ENCODE results near the gene IGHMBP2. TPM values are rescaled to one million over a fixed set of nuclear protein-coding genes. Genes with fewer than 3 reads are reported as not detected.

Gene IGHMBP2
- total and polyA plus RNA-seq, 2 of the 8 experiments (the other 6 are each of a cell fraction or from before 2014, with no cell fraction given), result 8.4 to 17.6 TPM

- Histone ChIP-seq H3K18ac (ENCODE audit: extremely low read depth, low read length) (no peak overlapping the region), H3K56ac (replicated peaks; ENCODE audit: insufficient read length, low read depth, low read length) (no peak overlapping the region), H3K79me1 (ENCODE audit: low read depth, low read length) (no peaks in the 10 kb centered on the region), H2BK12ac (ENCODE audit: low read depth, low read length) (no peak overlapping the region), H3K4me3 (ENCODE audit: extremely low read depth in 1 of 4, insufficient read depth in 2 of 4, low read depth in 3 of 4, low read length in 4 of 4) (no peak overlapping the region), H3K27ac (ENCODE audit: low read depth, low read length) (no peak overlapping the region), H2BK15ac (ENCODE audit: low read length) (no peak overlapping the region), H4K8ac (ENCODE audit: extremely low read depth, insufficient read depth, low read length) (no peak overlapping the region), H3K23ac (ENCODE audit: insufficient read length) (no peak overlapping the region), H3K4me1 (replicated peaks in 1 of 4; ENCODE audit: control insufficient read depth in 3 of 4, insufficient read depth in 4 of 4, low read length in 3 of 4) (peaks cover 0 to 7% (median 4%) of the 10 kb centered on the region in 4 experiments; a peak in 3 of 7 replicates), H4K91ac (replicated peaks; ENCODE audit: insufficient read length, low read length) (no peak overlapping the region), H3K4ac (replicated peaks; ENCODE audit: insufficient read length, low read depth, low read length) (no peak overlapping the region), H3K9me3 (ENCODE audit: insufficient read depth in 2 of 2, low read depth in 1 of 2, low read length in 1 of 2) (peaks cover 0 to 6% of the 10 kb centered on the region in 2 experiments; a peak in 1 of 4 replicates), H2BK5ac (ENCODE audit: low read depth, low read length) (no peak overlapping the region), H2BK120ac (replicated peaks; ENCODE audit: low read depth, low read length) (no peak overlapping the region), H3K4me2 (ENCODE audit: insufficient read depth in 1 of 2, low read depth in 2 of 2, low read length in 2 of 2) (no peak overlapping the region), H3K23me2 (ENCODE audit: low read depth, low read length) (no peaks in the 10 kb centered on the region), H3K36me3 (ENCODE audit: control insufficient read depth in 2 of 4, insufficient read depth in 4 of 4, low read length in 3 of 4) (no peaks in the 10 kb centered on the region), H2AFZ (ENCODE audit: low read length) (no peak overlapping the region), H2AK5ac (ENCODE audit: low read depth, low read length) (no peak overlapping the region), H3K14ac (ENCODE audit: insufficient read length) (no peak overlapping the region), H3K27me3 (replicated peaks in 1 of 4; ENCODE audit: control insufficient read depth in 3 of 4, extremely low read depth in 1 of 4, insufficient read depth in 3 of 4, low read length in 3 of 4) (no peaks in the 10 kb centered on the region), H3K79me2 (ENCODE audit: control insufficient read depth in 1 of 2, insufficient read depth in 2 of 2, low read length in 2 of 2) (no peaks in the 10 kb centered on the region), H3K9ac (replicated peaks in 1 of 4; ENCODE audit: extremely low read depth in 1 of 4, low read depth in 3 of 4, low read length in 3 of 4) (no peak overlapping the region), H2BK20ac (ENCODE audit: low read length) (no peak overlapping the region), H4K20me1 (replicated peaks in 1 of 2; ENCODE audit: control insufficient read depth in 1 of 2, insufficient read depth in 2 of 2, low read length in 2 of 2) (no peaks in the 10 kb centered on the region), H4K5ac (ENCODE audit: insufficient read length, low read depth, low read length) (no peak overlapping the region)
- WGBS, 2 experiments (ENCODE audit: extremely low coverage in 1 of 2, insufficient coverage in 1 of 2, insufficient read length in 1 of 2, insufficient replicate concordance in 2 of 2, low coverage in 1 of 2, low lambda C conversion rate in 2 of 2, missing lambda C conversion rate in 1 of 2), result 87% methylated on average over 3 of the region's 3 CpGs; no CpG with 5 or more reads in 1 of the 2 experiments
- no peak for FAIRE-seq
- POLR2A ChIA-PET (ENCODE audit: partially characterized antibody), result no interaction called here
- CTCF ChIA-PET (ENCODE audit: partially characterized antibody), result no interaction called here
- no peak for DNase-seq (ENCODE audit: low read depth in 1 of 2, low spot score in 2 of 2)
- no peak for TF ChIP-seq ATF3 (IDR thresholded peaks at IDR 0.05; ENCODE audit: insufficient read depth, low read depth, low read length)
- no peak for TF ChIP-seq TCF12 (IDR thresholded peaks at IDR 0.05; ENCODE audit: low read depth, low read length)
- TF ChIP-seq CTCF (IDR thresholded peaks at IDR 0.05; ENCODE audit: control extremely low read depth in 1 of 3, insufficient read depth in 1 of 3, low read depth in 1 of 3, low read length in 3 of 3), result no peak
- no peak for TF ChIP-seq SP1 (IDR thresholded peaks at IDR 0.05; ENCODE audit: low read depth, low read length)
- TF ChIP-seq SP4 (IDR thresholded peaks at IDR 0.05; ENCODE audit: low read length), result no peak
- no peak for TF ChIP-seq RNF2 (IDR thresholded peaks at IDR 0.05; ENCODE audit: borderline replicate concordance, low read depth, low read length, missing control alignments, poor library complexity, severe bottlenecking)
- no peak for TF ChIP-seq PHF8 (conservative IDR thresholded peaks at IDR 0.05; ENCODE audit: low read depth, low read length)
- TF ChIP-seq RAD21 (IDR thresholded peaks at IDR 0.05 in 1 of 2, conservative IDR thresholded peaks at IDR 0.05 in 1 of 2; ENCODE audit: low read depth in 2 of 2, low read length in 2 of 2), result no peak
- TF ChIP-seq YY1 (IDR thresholded peaks at IDR 0.05; ENCODE audit: low read depth, low read length), result no peak
These were observed 40.0 kb upstream of the IGHMBP2 start for GRCh38 chr11:68863553-68864265.

Data from H1 (cell line).